ENCODE results near the gene CD52.

The CD52 gene

GRCh38 chr1:26295194-26296138 lies 22.3 kb upstream of the CD52 start:
- DNase-seq (ENCODE audit: low read depth), result no peak
- TF ChIP-seq CTCF (conservative IDR thresholded peaks at IDR 0.05; ENCODE audit: low read length), result no peak
- no peak overlapping the region for H3K4me3 ChIP-seq (ENCODE audit: low read length)

- TF ChIP-seq CTCF (conservative IDR thresholded peaks at IDR 0.05; ENCODE audit: low read length), result no peak
- DNase-seq (ENCODE audit: low read depth), result no peak
- no peak overlapping the region for H3K4me3 ChIP-seq (ENCODE audit: low read length)
Measured at GRCh38 chr1:26296340-26297056, 21.3 kb upstream of the CD52 start.

GRCh38 chr1:26297057-26297790 lies 20.5 kb upstream of the CD52 start:
- H3K4me3 ChIP-seq (ENCODE audit: low read length), result no peak overlapping the region
- no peak for DNase-seq (ENCODE audit: low read depth)
- TF ChIP-seq CTCF (conservative IDR thresholded peaks at IDR 0.05; ENCODE audit: low read length), result no peak

GRCh38 chr1:26297791-26298124 lies 20.0 kb upstream of the CD52 start:
- no peak overlapping the region for H3K4me3 ChIP-seq (ENCODE audit: low read length)
- DNase-seq (ENCODE audit: low read depth), result no peak
- TF ChIP-seq CTCF (conservative IDR thresholded peaks at IDR 0.05; ENCODE audit: low read length), result no peak

GRCh38 chr1:26300578-26301275 lies 17.0 kb upstream of the CD52 start:
- no peak overlapping the region for H3K4me3 ChIP-seq (ENCODE audit: low read length)
- DNase-seq (ENCODE audit: low read depth), result no peak
- TF ChIP-seq CTCF (conservative IDR thresholded peaks at IDR 0.05; ENCODE audit: low read length), result no peak

- H3K4me3 ChIP-seq (ENCODE audit: low read length), result no peak overlapping the region
- TF ChIP-seq CTCF (conservative IDR thresholded peaks at IDR 0.05; ENCODE audit: low read length), result no peak
- DNase-seq (ENCODE audit: low read depth), result peak; percentile 51
Measured at GRCh38 chr1:26302733-26303405, 14.9 kb upstream of the CD52 start.

Measured in AG10803 (cell line).